ENCODE data around the gene TTYH3.
"Not testable (repeated sequence)": the region's sequence is repeated elsewhere in the genome, so short reads cannot be mapped to it uniquely, and the experiment has no call there.

GRCh38 chr7:2693420-2694121 lies 61.8 kb downstream of the TTYH3 start:
- TF ChIP-seq CTCF (IDR thresholded peaks at IDR 0.05; ENCODE audit: poor library complexity); EZH2 (IDR thresholded peaks at IDR 0.05; ENCODE audit: borderline replicate concordance): not testable (repeated sequence)

All from hepatocyte (in vitro differentiated cells).